ENCODE data around the gene LPP. TPM values are rescaled to one million over a fixed set of nuclear protein-coding genes. Genes with fewer than 3 reads are reported as not detected.

LPP gene
- total RNA-seq = 100 to 1,000 TPM; 183 to 293 (median 242) TPM

- peak in 1 of 2 donors; percentile 58 for DNase-seq (ENCODE audit: low spot score in 2 of 2)
- Histone ChIP-seq H3K9me3 (no peaks in the 10 kb centered on the region), H3K4me3 (peak within 1 kb of the TSS; percentile 87 to 96 (median 94)), H3K4me1 (peaks cover 0 to 54% (median 20%) of the 10 kb centered on the region in 4 donors), H3K27ac (peak within 1 kb of the TSS; percentile 94 to 99 (median 98)), H3K36me3 (no peaks in the 10 kb centered on the region), H3K27me3 (no peaks in the 10 kb centered on the region)
- peak; percentile 48 to 56 for TF ChIP-seq POLR2A (IDR thresholded peaks at IDR 0.05)
- TF ChIP-seq EP300 (IDR thresholded peaks at IDR 0.05) = peak in 1 of 2 donors; percentile 73
- TF ChIP-seq CTCF (IDR thresholded peaks at IDR 0.05) = no peak
- WGBS, 2 donors = 0 to 1% methylated on average over 20 to 40 of the region's 66 CpGs
These were observed at the start of gene LPP for GRCh38 chr3:188154014-188154808. LPP (plus strand) TSS chr3:188154157; CDS start chr3:188406121, 251,964 bp downstream.

GRCh38 chr3:188106006-188106405 lies 48.0 kb upstream of the LPP start:
- WGBS, 2 donors = 81 to 92% methylated on average over 1 of the region's 1 CpG
- no peak overlapping the region for H3K4me3 ChIP-seq
- no peak for TF ChIP-seq POLR2A (IDR thresholded peaks at IDR 0.05)
- TF ChIP-seq EP300 (IDR thresholded peaks at IDR 0.05) = no peak
- no peak for TF ChIP-seq CTCF (IDR thresholded peaks at IDR 0.05)
- no peak for DNase-seq (ENCODE audit: low spot score in 2 of 2)
- H3K4me1 ChIP-seq = no peaks in the 10 kb centered on the region
- H3K9me3 ChIP-seq = peaks cover 0 to 4% (median 0%) of the 10 kb centered on the region in 4 donors
- no peaks in the 10 kb centered on the region for H3K36me3 ChIP-seq
- no peaks in the 10 kb centered on the region for H3K27me3 ChIP-seq
- no peak overlapping the region for H3K27ac ChIP-seq

- Histone ChIP-seq H3K36me3 (no peaks in the 10 kb centered on the region), H3K4me3 (no peak overlapping the region), H3K27ac (no peak overlapping the region), H3K9me3 (no peaks in the 10 kb centered on the region), H3K27me3 (no peaks in the 10 kb centered on the region), H3K4me1 (no peaks in the 10 kb centered on the region)
- DNase-seq (ENCODE audit: low spot score in 2 of 2) = no peak
- WGBS, 2 donors = 78 to 80% methylated on average over 5 of the region's 5 CpGs
- no peak for TF ChIP-seq EP300 (IDR thresholded peaks at IDR 0.05)
- TF ChIP-seq POLR2A (IDR thresholded peaks at IDR 0.05) = no peak
- TF ChIP-seq CTCF (IDR thresholded peaks at IDR 0.05) = no peak
These were observed 47.5 kb upstream of the LPP start for GRCh38 chr3:188106454-188106853.

- Histone ChIP-seq H3K4me3 (no peak overlapping the region), H3K27me3 (no peaks in the 10 kb centered on the region), H3K9me3 (no peaks in the 10 kb centered on the region), H3K27ac (no peak overlapping the region), H3K36me3 (no peaks in the 10 kb centered on the region), H3K4me1 (no peaks in the 10 kb centered on the region)
- WGBS, 2 donors = 63 to 70% methylated on average over 15 of the region's 15 CpGs
- TF ChIP-seq EP300 (IDR thresholded peaks at IDR 0.05) (no peak), CTCF (IDR thresholded peaks at IDR 0.05) (no peak), POLR2A (IDR thresholded peaks at IDR 0.05) (no peak)
- no peak for DNase-seq (ENCODE audit: low spot score in 2 of 2)
These were observed 46.8 kb upstream of the LPP start for GRCh38 chr3:188106887-188107830.

Data from tibial nerve (tissue), 4 donors.